Activated CD8-positive, alpha-beta T cell treated with anti-CD3 and anti-CD28 coated beads for 36 hours (primary cell): ENCODE measurements around the gene CBX6. TPM values are rescaled to one million over a fixed set of nuclear protein-coding genes. Genes with fewer than 3 reads are reported as not detected.

Source experiments
- ATAC-seq: fragments of 200-7000 bp; cut with Tn5 transposase; one replicate; pipeline ENCODE4 v1.10.0; 2021; ENCODE audit warnings: mild to moderate bottlenecking, moderate library complexity
- CTCF ChIA-PET: fragments of 350-600 bp; sonication (Branson Sonifier 250); formaldehyde crosslinking; loops from one replicate; lab custom pipeline; 2021; ENCODE audit warnings: antibody characterized with exemption; lab: Charles Lee
- POLR2A ChIA-PET: fragments of 350-600 bp; sonication (Branson Sonifier 250); formaldehyde crosslinking; loops from one replicate; lab custom pipeline; 2021; ENCODE audit warnings: antibody characterized with exemption; lab: Charles Lee
- DNase-seq: peaks from one replicate; pipeline ENCODE4 v3.0.0-alpha.2; 2020
- H3K27ac Mint-ChIP-seq: one replicate; pipeline ENCODE4 v1.8.0; 2021; ENCODE audit warnings: mild to moderate bottlenecking, mixed read lengths
- H3K27me3 Mint-ChIP-seq: one replicate; pipeline ENCODE4 v1.8.0; 2021; ENCODE audit warnings: mixed read lengths
- H3K36me3 Mint-ChIP-seq: one replicate; pipeline ENCODE4 v1.8.0; 2021; ENCODE audit warnings: low read depth, mixed read lengths
- H3K4me1 Mint-ChIP-seq: one replicate; pipeline ENCODE4 v1.8.0; 2021; ENCODE audit warnings: low read depth, mixed read lengths
- H3K4me3 Mint-ChIP-seq: one replicate; pipeline ENCODE4 v1.8.0; 2021; ENCODE audit warnings: mild to moderate bottlenecking, moderate library complexity, mixed read lengths
- H3K9me3 Mint-ChIP-seq: one replicate; pipeline ENCODE4 v1.8.0; 2021; ENCODE audit warnings: mixed read lengths
- CTCF ChIP-seq: fragments of 200-600 bp; IDR thresholded peaks from one replicate; pipeline ENCODE4 v1.8.0; 2022; ENCODE audit warnings: antibody characterized with exemption, mild to moderate bottlenecking
- intact Hi-C: fragments of 100-400 bp; cut with micrococcal nuclease; formaldehyde crosslinking; loops from one replicate; pipeline ENCODE4 v1.10.0; 2022
- total RNA-seq, 2 experiments: library from RNA; stranded (reverse); gene quantifications; one replicate each; pipeline ENCODE4 v1.2.3, GENCODE V29; 2021

CBX6 gene
- total RNA-seq, 2 experiments from 2014 or later = 97.7 to 99.4 TPM

- CTCF ChIA-PET = interaction anchor here (0.8 to 2.6 kb wide), 5 partner anchors 11 to 103 kb away, joined by 4 to 10 read pairs (median 4); no protein-coding TSS in a partner anchor
These were observed 28.7 kb upstream of the CBX6 start for GRCh38 chr22:38900677-38901076.

GRCh38 chr22:38891256-38891655, 19.2 kb upstream of the CBX6 start:
- Mint-ChIP-seq H3K27me3 (peaks cover 5% of the 10 kb centered on the region), H3K36me3 (no peaks in the 10 kb centered on the region), H3K9me3 (no peaks in the 10 kb centered on the region), H3K4me1 (peaks cover 3% of the 10 kb centered on the region), H3K27ac (no peak overlapping the region), H3K4me3 (no peak overlapping the region)
- TF ChIP-seq CTCF = no peak
- ChIA-PET POLR2A (no interaction called here), CTCF (no interaction called here)
- no peak for DNase-seq
- intact Hi-C loops = no loop called here
- no peak for ATAC-seq

More at GRCh38 chr22:38900677-38901076, 28.7 kb upstream of the CBX6 start:
- Mint-ChIP-seq H3K36me3 (peaks cover 3% of the 10 kb centered on the region), H3K4me3 (no peak overlapping the region), H3K4me1 (peaks cover 10% of the 10 kb centered on the region), H3K9me3 (peaks cover 4% of the 10 kb centered on the region), H3K27me3 (peaks cover 11% of the 10 kb centered on the region), H3K27ac (no peak overlapping the region)
- intact Hi-C loops = no loop called here
- DNase-seq (no peak), ATAC-seq (no peak)
- TF ChIP-seq CTCF = no peak
- POLR2A ChIA-PET = interaction anchor here (1.1 kb wide), 1 partner anchor 11 kb away, joined by 3 read pairs; no protein-coding TSS in a partner anchor

GRCh38 chr22:38890377-38890776, 18.4 kb upstream of the CBX6 start:
- no peak overlapping the region for H3K4me3 Mint-ChIP-seq
- peaks cover 4% of the 10 kb centered on the region for H3K4me1 Mint-ChIP-seq
- POLR2A ChIA-PET = interaction anchor here (0.7 kb wide), 1 partner anchor 139 kb away, joined by 4 read pairs; no protein-coding TSS in a partner anchor
- no peaks in the 10 kb centered on the region for H3K36me3 Mint-ChIP-seq
- no peak for TF ChIP-seq CTCF
- intact Hi-C loops = no loop called here
- DNase-seq (no peak), ATAC-seq (no peak)
- peaks cover 3% of the 10 kb centered on the region for H3K27me3 Mint-ChIP-seq
- CTCF ChIA-PET = interaction anchor here (1.8 kb wide), 1 partner anchor 12 kb away, joined by 5 read pairs; no protein-coding TSS in a partner anchor
- no peaks in the 10 kb centered on the region for H3K9me3 Mint-ChIP-seq
- no peak overlapping the region for H3K27ac Mint-ChIP-seq

- Mint-ChIP-seq H3K27me3 (no peaks in the 10 kb centered on the region), H3K27ac (no peak overlapping the region), H3K4me1 (peaks cover 22% of the 10 kb centered on the region), H3K36me3 (no peaks in the 10 kb centered on the region), H3K9me3 (no peaks in the 10 kb centered on the region), H3K4me3 (no peak overlapping the region)
- POLR2A ChIA-PET = no interaction called here
- intact Hi-C loops = no loop called here
- TF ChIP-seq CTCF = no peak
- CTCF ChIA-PET = no interaction called here
- DNase-seq (no peak), ATAC-seq (no peak)
These were observed 14.3 kb upstream of the CBX6 start for GRCh38 chr22:38886333-38886732.

- H3K4me3 Mint-ChIP-seq = no peak overlapping the region
- no peak for TF ChIP-seq CTCF
- peaks cover 24% of the 10 kb centered on the region for H3K4me1 Mint-ChIP-seq
- H3K27ac Mint-ChIP-seq = no peak overlapping the region
- DNase-seq (no peak), ATAC-seq (no peak)
- POLR2A ChIA-PET = interaction anchor here (0.6 to 1.2 kb wide), 3 partner anchors 17 to 66 kb away, joined by 3 read pairs; no protein-coding TSS in a partner anchor
- intact Hi-C loops = no loop called here
- H3K9me3 Mint-ChIP-seq = no peaks in the 10 kb centered on the region
- no peaks in the 10 kb centered on the region for H3K27me3 Mint-ChIP-seq
- H3K36me3 Mint-ChIP-seq = no peaks in the 10 kb centered on the region
- CTCF ChIA-PET = interaction anchor here (1.5 to 2.8 kb wide), 2 partner anchors 14 to 120 kb away, joined by 4 to 7 read pairs; no protein-coding TSS in a partner anchor
These were observed 11.1 kb upstream of the CBX6 start for GRCh38 chr22:38882972-38883622.
